SK-N-SH (cell line): ENCODE results near the gene RASA3. TPM values are rescaled to one million over a fixed set of nuclear protein-coding genes. Genes with fewer than 3 reads are reported as not detected.
A peak's percentile ranks its signal among the peaks of the same experiment; 100 is the strongest.
"Not testable (repeated sequence)": the region's sequence is repeated elsewhere in the genome, so short reads cannot be mapped to it uniquely, and the experiment has no call there.

Experiments
- CTCF ChIA-PET: fragments of 300-600, 350-600 bp; formaldehyde crosslinking; extraction: SDS; loops from one replicate; lab custom pipeline; 2021; lab: Yijun Ruan, JAX
- POLR2A ChIA-PET: fragments of 350-600 bp; sonication (Branson Sonifier 250); formaldehyde crosslinking; extraction: SDS; loops from one replicate; lab custom pipeline; 2020; ENCODE audit warnings: antibody characterized with exemption, inconsistent platforms; lab: Yijun Ruan, JAX
- DNase-seq: peaks from one replicate; pipeline ENCODE4 v3.0.0; 2012
- H2AFZ ChIP-seq: fragments of 200-600 bp; sonication (generic); 2 replicates; pipeline ENCODE4 v1.8.1; 2016; ENCODE audit warnings: antibody characterized with exemption, mild to moderate bottlenecking, low read depth
- H3F3A ChIP-seq: fragments of 200-600 bp; sonication (generic); replicated peaks from 2 replicates; pipeline ENCODE3; 2016; ENCODE audit warnings: antibody characterized with exemption, mild to moderate bottlenecking; ENCODE audit not compliant: insufficient read depth
- H3K27ac ChIP-seq, 2 experiments: fragments of 200-500 bp in 1 of 2; fragments of 200-600 bp in 1 of 2; sonication (Bioruptor generic) in 1 of 2; sonication (generic), shearing (Covaris generic) in 1 of 2; 2 replicates each; pipeline versions ENCODE4 v1.5.1 to v1.6.1; 2014 to 2016; ENCODE audit warnings: low read depth in 2 of 2, inconsistent platforms in 1 of 2, low read length in 1 of 2, mild to moderate bottlenecking in 1 of 2, mixed read lengths in 1 of 2
- H3K27me3 ChIP-seq: fragments of 200-600 bp; sonication (generic), shearing (Covaris generic); 2 replicates; pipeline ENCODE4 v1.6.1; 2016; ENCODE audit warnings: mixed run types; ENCODE audit not compliant: insufficient read depth
- H3K36me3 ChIP-seq, 2 experiments: fragments of 200-500 bp in 1 of 2; fragments of 200-600 bp in 1 of 2; sonication (Bioruptor generic) in 1 of 2; sonication (generic) in 1 of 2; replicated peaks in 1 of 2; 2 replicates each; pipeline versions ENCODE3 to v1.5.1; 2014 to 2016; ENCODE audit warnings: low read length in 1 of 2, mild to moderate bottlenecking in 1 of 2; ENCODE audit not compliant: insufficient read depth in 2 of 2, control insufficient read depth in 1 of 2
- H3K4me1 ChIP-seq, 2 experiments: fragments of 200-500 bp in 1 of 2; fragments of 200-600 bp in 1 of 2; sonication (Bioruptor generic) in 1 of 2; sonication (generic), shearing (Covaris generic) in 1 of 2; 2 replicates each; pipeline versions ENCODE4 v1.5.1 to v1.6.1; 2014 to 2016; ENCODE audit warnings: low read depth in 1 of 2, low read length in 1 of 2, mixed run types in 1 of 2; ENCODE audit not compliant: insufficient read depth in 2 of 2, control insufficient read depth in 1 of 2
- H3K4me2 ChIP-seq: fragments of 200-600 bp; sonication (generic), shearing (Covaris generic); 2 replicates; pipeline ENCODE4 v1.6.1; 2017; ENCODE audit warnings: mixed run types
- H3K4me3 ChIP-seq, 2 experiments: fragments of 200-500 bp in 1 of 2; fragments of 200-600 bp in 1 of 2; sonication (Bioruptor generic) in 1 of 2; sonication (generic), shearing (Covaris generic) in 1 of 2; 2 replicates each; pipeline versions ENCODE4 v1.5.1 to v1.8.1; 2014 to 2016; ENCODE audit warnings: low read depth in 2 of 2, inconsistent platforms in 1 of 2, low read length in 1 of 2, mild to moderate bottlenecking in 1 of 2, mixed read lengths in 1 of 2, moderate library complexity in 1 of 2
- H3K79me2 ChIP-seq: fragments of 200-600 bp; sonication (generic); 2 replicates; pipeline ENCODE4 v1.8.1; 2017; ENCODE audit warnings: mild to moderate bottlenecking; ENCODE audit not compliant: insufficient read depth
- H3K9ac ChIP-seq: fragments of 200-600 bp; sonication (generic); 2 replicates; pipeline ENCODE4 v1.6.1; 2017; ENCODE audit warnings: mixed run types
- H3K9me2 ChIP-seq: fragments of 200-600 bp; sonication (generic); 2 replicates; pipeline ENCODE4 v1.6.1; 2017; ENCODE audit warnings: mixed run types
- H3K9me3 ChIP-seq: fragments of 200-600 bp; sonication (generic); 2 replicates; pipeline ENCODE4 v1.6.1; 2017; ENCODE audit warnings: mixed run types, mild to moderate bottlenecking, moderate library complexity
- H4K20me1 ChIP-seq: fragments of 200-600 bp; sonication (generic); 2 replicates; pipeline ENCODE4 v1.6.1; 2017; ENCODE audit warnings: mild to moderate bottlenecking, mixed run types; ENCODE audit not compliant: insufficient read depth
- ELF1 ChIP-seq: IDR thresholded peaks from 2 replicates; pipeline ENCODE4 v1.4.0; 2012
- FOSL2 ChIP-seq: IDR thresholded peaks from 2 replicates; pipeline ENCODE4 v1.4.0; 2012; ENCODE audit warnings: low read depth, mild to moderate bottlenecking, moderate library complexity, borderline replicate concordance
- FOXJ3 ChIP-seq: sonication (generic); formaldehyde crosslinking; IDR thresholded peaks from 2 replicates; pipeline ENCODE4 v1.5.1; 2020; ENCODE audit warnings: mild to moderate bottlenecking, missing genetic modification reagents
- FOXM1 ChIP-seq: IDR thresholded peaks from 2 replicates; pipeline ENCODE4 v1.4.0; 2012; ENCODE audit warnings: low read depth, mild to moderate bottlenecking
- GABPA ChIP-seq: IDR thresholded peaks from 2 replicates; pipeline ENCODE4 v1.4.0; 2012; ENCODE audit warnings: low read depth, mild to moderate bottlenecking
- JUND ChIP-seq: IDR thresholded peaks from 2 replicates; pipeline ENCODE4 v1.4.0; 2012
- MAX ChIP-seq: IDR thresholded peaks from 2 replicates; pipeline ENCODE4 v1.4.0; 2012; ENCODE audit warnings: low read depth
- NRF1 ChIP-seq: IDR thresholded peaks from 2 replicates; pipeline ENCODE4 v1.6.1; 2012; ENCODE audit warnings: low read depth, mild to moderate bottlenecking, low read length
- POLR2AphosphoS5 ChIP-seq: IDR thresholded peaks from 2 replicates; pipeline ENCODE4 v1.6.1; 2012; ENCODE audit warnings: low read depth, low read length
- RCOR1 ChIP-seq: fragments of 150-350 bp; IDR thresholded peaks from 2 replicates; pipeline ENCODE4 v1.6.1; 2017; ENCODE audit warnings: antibody characterized with exemption, low read length
- SIN3A ChIP-seq: IDR thresholded peaks from 2 replicates; pipeline ENCODE4 v1.6.1; 2012; ENCODE audit warnings: low read depth, mild to moderate bottlenecking, low read length, moderate library complexity, borderline replicate concordance
- TAF1 ChIP-seq: IDR thresholded peaks from 2 replicates; pipeline ENCODE4 v1.6.1; 2012; ENCODE audit warnings: low read depth, mild to moderate bottlenecking, low read length, moderate library complexity, borderline replicate concordance
- TCF12 ChIP-seq: IDR thresholded peaks from 2 replicates; pipeline ENCODE4 v1.4.0; 2012
- ZBTB33 ChIP-seq: IDR thresholded peaks from 2 replicates; pipeline ENCODE4 v1.4.0; 2012; ENCODE audit warnings: low read depth, borderline replicate concordance
- WGBS: methylation state at CpG from one replicate; pipeline ENCODE4 v1.1.6; 2017; ENCODE audit warnings: low lambda C conversion rate; 5-methylcytosine and 5-hydroxymethylcytosine counted together
- polyA plus RNA-seq, 3 experiments: library from polyadenylated mRNA; depleted of rRNA; stranded (reverse); fragments of >200 nt; gene quantifications; 2 replicates each; pipeline ENCODE4 v1.2.3, GENCODE V29; 2012
- TF ChIP-seq, protein P1 (sequence below): fragments of 150-350 bp; IDR thresholded peaks from 2 replicates; pipeline ENCODE4 v1.6.1; 2016; ENCODE audit warnings: mild to moderate bottlenecking, low read depth, low read length
- TF ChIP-seq, protein P2 (sequence below): IDR thresholded peaks from 2 replicates; pipeline ENCODE4; 2012
- TF ChIP-seq, protein P3 (sequence below): fragments of 150-350 bp; IDR thresholded peaks from 2 replicates; pipeline ENCODE4 v1.6.1; 2017; ENCODE audit warnings: antibody characterized with exemption, low read length, low read depth, borderline replicate concordance

Gene RASA3
- polyA plus RNA-seq, 1 of the 3 experiments (the other 2 are of a cell fraction) = 25.1 TPM

DNA sequence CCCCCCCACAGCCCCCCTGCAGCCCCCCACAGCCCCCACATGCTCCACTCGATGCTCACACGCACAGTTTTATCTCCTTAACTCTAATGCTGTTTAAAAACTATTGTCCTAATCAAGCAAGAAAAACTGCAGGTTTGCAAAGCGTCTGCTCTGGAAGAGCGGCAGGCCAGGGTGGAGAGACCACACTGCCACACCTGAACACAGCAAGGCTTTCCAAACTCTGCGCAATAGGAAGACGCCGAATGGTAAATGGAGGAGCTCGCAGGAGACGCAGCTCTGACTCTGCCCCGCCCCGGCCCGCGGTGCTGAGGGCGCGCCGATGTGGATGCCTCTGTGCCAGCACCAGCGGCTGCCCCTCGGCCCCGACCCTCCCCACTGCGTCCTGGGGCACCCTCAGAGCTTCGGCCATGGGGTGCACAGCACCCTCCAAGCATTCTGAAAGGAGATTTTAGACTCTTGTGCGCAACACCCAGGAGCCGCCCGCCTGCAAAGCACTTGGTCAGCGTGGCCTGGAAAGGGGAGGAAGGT is 32.4 kb downstream of the RASA3 start:
- DNase-seq = peak; percentile 59
- no peaks in the 10 kb centered on the region for H3K9me2 ChIP-seq
- H3K4me2 ChIP-seq = no peak overlapping the region
- H3K9me3 ChIP-seq = no peaks in the 10 kb centered on the region
- H3K27ac ChIP-seq = peak overlapping the region in 1 of 2 experiments; percentile 2; a peak in 1 of 4 replicates
- peaks cover 86% of the 10 kb centered on the region for H3K79me2 ChIP-seq
- ChIA-PET POLR2A (no interaction called here), CTCF (no interaction called here)
- H3K4me3 ChIP-seq = no peak overlapping the region
- 67% methylated on average over 19 of the region's 25 CpGs for WGBS
- peaks cover 0 to 46% of the 10 kb centered on the region in 2 experiments; a peak in 1 of 4 replicates for H3K4me1 ChIP-seq
- no peaks in the 10 kb centered on the region for H3K36me3 ChIP-seq
- H3K9ac ChIP-seq = no peak overlapping the region
- no peak overlapping the region for H2AFZ ChIP-seq
- TF ChIP-seq ZBTB33 (no peak), RCOR1 (no peak), TAF1 (no peak), FOXM1 (no peak)
- TF ChIP-seq, protein P1, sequence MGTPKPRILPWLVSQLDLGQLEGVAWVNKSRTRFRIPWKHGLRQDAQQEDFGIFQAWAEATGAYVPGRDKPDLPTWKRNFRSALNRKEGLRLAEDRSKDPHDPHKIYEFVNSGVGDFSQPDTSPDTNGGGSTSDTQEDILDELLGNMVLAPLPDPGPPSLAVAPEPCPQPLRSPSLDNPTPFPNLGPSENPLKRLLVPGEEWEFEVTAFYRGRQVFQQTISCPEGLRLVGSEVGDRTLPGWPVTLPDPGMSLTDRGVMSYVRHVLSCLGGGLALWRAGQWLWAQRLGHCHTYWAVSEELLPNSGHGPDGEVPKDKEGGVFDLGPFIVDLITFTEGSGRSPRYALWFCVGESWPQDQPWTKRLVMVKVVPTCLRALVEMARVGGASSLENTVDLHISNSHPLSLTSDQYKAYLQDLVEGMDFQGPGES = no peak
- H3F3A ChIP-seq = peaks cover 18% of the 10 kb centered on the region
- H3K27me3 ChIP-seq = no peaks in the 10 kb centered on the region
- H4K20me1 ChIP-seq = peaks cover 64% of the 10 kb centered on the region

- H3K27me3 ChIP-seq = no peaks in the 10 kb centered on the region
- ChIA-PET CTCF (interaction anchor here (0.7 kb wide), 1 partner anchor 280 kb away, joined by 3 read pairs; no protein-coding TSS in a partner anchor), POLR2A (interaction anchor here (1.1 kb wide), 1 partner anchor 21 kb away, joined by 3 read pairs; no protein-coding TSS in a partner anchor)
- TF ChIP-seq MAX (0 out of 2 replicates have a peak, but pooled peaks have one; percentile 33), FOXM1 (no peak), ELF1 (no peak), GABPA (no peak), JUND (no peak), TCF12 (peak; percentile 24; the same call in 1 of the 2 replicates), FOSL2 (peak; percentile 34; the same call in 1 of the 2 replicates), SIN3A (no peak; the same call in 1 of the 2 replicates), POLR2AphosphoS5 (no peak), NRF1 (no peak), RCOR1 (no peak), FOXJ3 (CRISPR knock-in tag) (no peak)
- TF ChIP-seq, protein P2, sequence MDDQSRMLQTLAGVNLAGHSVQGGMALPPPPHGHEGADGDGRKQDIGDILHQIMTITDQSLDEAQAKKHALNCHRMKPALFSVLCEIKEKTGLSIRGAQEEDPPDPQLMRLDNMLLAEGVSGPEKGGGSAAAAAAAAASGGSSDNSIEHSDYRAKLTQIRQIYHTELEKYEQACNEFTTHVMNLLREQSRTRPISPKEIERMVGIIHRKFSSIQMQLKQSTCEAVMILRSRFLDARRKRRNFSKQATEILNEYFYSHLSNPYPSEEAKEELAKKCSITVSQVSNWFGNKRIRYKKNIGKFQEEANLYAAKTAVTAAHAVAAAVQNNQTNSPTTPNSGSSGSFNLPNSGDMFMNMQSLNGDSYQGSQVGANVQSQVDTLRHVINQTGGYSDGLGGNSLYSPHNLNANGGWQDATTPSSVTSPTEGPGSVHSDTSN = no peak
- TF ChIP-seq, protein P3, sequence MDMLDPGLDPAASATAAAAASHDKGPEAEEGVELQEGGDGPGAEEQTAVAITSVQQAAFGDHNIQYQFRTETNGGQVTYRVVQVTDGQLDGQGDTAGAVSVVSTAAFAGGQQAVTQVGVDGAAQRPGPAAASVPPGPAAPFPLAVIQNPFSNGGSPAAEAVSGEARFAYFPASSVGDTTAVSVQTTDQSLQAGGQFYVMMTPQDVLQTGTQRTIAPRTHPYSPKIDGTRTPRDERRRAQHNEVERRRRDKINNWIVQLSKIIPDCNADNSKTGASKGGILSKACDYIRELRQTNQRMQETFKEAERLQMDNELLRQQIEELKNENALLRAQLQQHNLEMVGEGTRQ = no peak
- H3K9me2 ChIP-seq = no peaks in the 10 kb centered on the region
- peak overlapping the region; percentile 14; the same call in 1 of the 2 replicates for H3K9ac ChIP-seq
- H4K20me1 ChIP-seq = peaks cover 62% of the 10 kb centered on the region
- peaks cover 86% of the 10 kb centered on the region for H3K79me2 ChIP-seq
- peak overlapping the region; percentile 46 to 89 for H3K27ac ChIP-seq
- peak; percentile 91 for DNase-seq
- peaks cover 17% of the 10 kb centered on the region for H3F3A ChIP-seq
- H3K4me1 ChIP-seq = peaks cover 0 to 40% of the 10 kb centered on the region in 2 experiments; a peak in 1 of 4 replicates
- no peaks in the 10 kb centered on the region for H3K9me3 ChIP-seq
- H2AFZ ChIP-seq = no peak overlapping the region
- H3K4me2 ChIP-seq = 0 out of 2 replicates have a peak overlapping the region, but pooled peaks have one; percentile 11
- no peak overlapping the region for H3K4me3 ChIP-seq
- H3K36me3 ChIP-seq = peaks cover 0 to 4% of the 10 kb centered on the region in 2 experiments
- 16% methylated on average over 8 of the region's 15 CpGs for WGBS
Measured at GRCh38 chr13:114099191-114099590, 33.2 kb downstream of the RASA3 start.

DNA sequence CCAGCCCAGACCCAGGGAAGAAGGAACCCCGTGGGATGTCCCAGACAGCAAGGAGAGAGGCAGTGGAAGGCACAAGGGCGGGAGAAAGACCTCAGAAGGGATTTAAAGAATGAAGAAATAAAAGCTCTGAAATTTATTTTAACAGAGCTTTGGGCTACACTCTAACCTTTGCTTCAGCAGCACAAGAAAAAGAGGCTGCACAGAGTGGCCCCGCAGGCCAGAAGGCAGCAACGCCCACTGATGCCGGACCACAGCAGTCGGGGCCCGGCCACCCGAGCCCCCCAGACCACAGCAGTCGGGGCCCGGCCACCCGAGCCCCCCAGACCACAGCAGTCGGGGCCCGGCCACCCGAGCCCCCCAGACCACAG is 33.8 kb downstream of the RASA3 start:
- not testable (repeated sequence) for H3K9me3 ChIP-seq, H3K36me3 ChIP-seq, H2AFZ ChIP-seq, H3K9me2 ChIP-seq, DNase-seq, H3K27me3 ChIP-seq, H3K4me3 ChIP-seq
- Histone ChIP-seq H3K4me1 (peaks cover 0 to 40% of the 10 kb centered on the region in 2 experiments; a peak in 1 of 4 replicates), H4K20me1 (peaks cover 61% of the 10 kb centered on the region), H3F3A (peaks cover 16% of the 10 kb centered on the region), H3K79me2 (peaks cover 91% of the 10 kb centered on the region), H3K27ac (peak overlapping the region; percentile 46 to 78; a peak in 3 of 4 replicates), H3K9ac (peak overlapping the region; percentile 14; the same call in 1 of the 2 replicates), H3K4me2 (0 out of 2 replicates have a peak overlapping the region, but pooled peaks have one; percentile 11)
- 86% methylated on average over 4 of the region's 14 CpGs for WGBS
- CTCF ChIA-PET = interaction anchor here (0.7 to 1.2 kb wide), 2 partner anchors 23 to 279 kb away, joined by 3 read pairs; no protein-coding TSS in a partner anchor
- POLR2A ChIA-PET = interaction anchor here (1.1 kb wide), 2 partner anchors 11 to 21 kb away, joined by 3 to 5 read pairs; no protein-coding TSS in a partner anchor
